GM12873 (cell line): ENCODE measurements around the gene TMX4.

Experiments
- CTCF ChIP-seq: IDR thresholded peaks from 2 replicates; pipeline ENCODE4 v1.5.1; 2012; ENCODE audit warnings: low read depth, mild to moderate bottlenecking, moderate library complexity, low read length, control low read depth; ENCODE audit not compliant: insufficient read depth; ENCODE audit errors: missing control alignments

Gene TMX4, protein sequence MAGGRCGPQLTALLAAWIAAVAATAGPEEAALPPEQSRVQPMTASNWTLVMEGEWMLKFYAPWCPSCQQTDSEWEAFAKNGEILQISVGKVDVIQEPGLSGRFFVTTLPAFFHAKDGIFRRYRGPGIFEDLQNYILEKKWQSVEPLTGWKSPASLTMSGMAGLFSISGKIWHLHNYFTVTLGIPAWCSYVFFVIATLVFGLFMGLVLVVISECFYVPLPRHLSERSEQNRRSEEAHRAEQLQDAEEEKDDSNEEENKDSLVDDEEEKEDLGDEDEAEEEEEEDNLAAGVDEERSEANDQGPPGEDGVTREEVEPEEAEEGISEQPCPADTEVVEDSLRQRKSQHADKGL

GRCh38 chr20:8019246-8019997 lies at the start of gene TMX4:
TSS of gene TMX4 (minus strand) at chr20:8019761. CDS start at chr20:8019613, 148 bp downstream.
- peak; percentile 54 for TF ChIP-seq CTCF

- TF ChIP-seq CTCF, result no peak
These were observed 47.5 kb upstream of the TMX4 start for GRCh38 chr20:8067082-8067481.

DNA sequence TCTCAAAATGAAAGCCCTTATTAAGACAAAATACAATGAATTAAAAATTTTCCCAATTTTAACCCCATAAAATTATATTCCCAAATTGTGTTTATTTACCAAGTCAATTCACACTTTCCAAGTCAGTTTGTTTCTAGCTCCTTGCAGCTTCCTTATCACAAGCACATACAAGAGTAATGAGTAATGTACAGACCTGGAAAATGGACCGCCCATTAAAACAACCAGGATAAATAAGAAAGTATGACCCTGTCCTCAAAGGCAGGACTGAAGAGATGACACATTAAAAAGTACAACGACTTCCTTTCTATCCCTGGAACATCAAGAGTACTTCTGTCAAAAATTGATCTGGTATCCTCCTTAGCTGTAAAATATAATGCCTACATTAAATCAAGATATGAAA lies 47.1 kb upstream of the TMX4 start:
- no peak for TF ChIP-seq CTCF

DNA sequence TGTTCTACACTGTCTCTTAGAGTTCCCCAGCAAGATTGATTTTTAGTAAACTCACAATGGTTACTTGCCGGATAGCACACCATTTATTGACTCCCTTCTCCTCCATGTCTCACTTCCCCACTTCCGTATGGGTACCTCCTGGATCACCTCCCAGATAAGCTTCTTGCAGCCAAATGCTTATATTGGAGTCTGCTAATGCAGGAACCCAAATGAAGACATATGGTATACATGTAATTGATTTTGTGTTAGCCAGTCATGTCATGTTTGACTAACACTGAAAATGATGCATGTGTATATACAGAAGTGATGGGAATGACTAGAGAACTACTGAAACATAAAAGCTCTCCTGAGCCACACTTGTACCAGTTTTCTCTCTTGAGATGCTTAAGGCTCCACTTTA lies 46.1 kb upstream of the TMX4 start:
- TF ChIP-seq CTCF, result no peak

- no peak for TF ChIP-seq CTCF
These were observed 43.2 kb upstream of the TMX4 start for GRCh38 chr20:8062756-8063155.

DNA sequence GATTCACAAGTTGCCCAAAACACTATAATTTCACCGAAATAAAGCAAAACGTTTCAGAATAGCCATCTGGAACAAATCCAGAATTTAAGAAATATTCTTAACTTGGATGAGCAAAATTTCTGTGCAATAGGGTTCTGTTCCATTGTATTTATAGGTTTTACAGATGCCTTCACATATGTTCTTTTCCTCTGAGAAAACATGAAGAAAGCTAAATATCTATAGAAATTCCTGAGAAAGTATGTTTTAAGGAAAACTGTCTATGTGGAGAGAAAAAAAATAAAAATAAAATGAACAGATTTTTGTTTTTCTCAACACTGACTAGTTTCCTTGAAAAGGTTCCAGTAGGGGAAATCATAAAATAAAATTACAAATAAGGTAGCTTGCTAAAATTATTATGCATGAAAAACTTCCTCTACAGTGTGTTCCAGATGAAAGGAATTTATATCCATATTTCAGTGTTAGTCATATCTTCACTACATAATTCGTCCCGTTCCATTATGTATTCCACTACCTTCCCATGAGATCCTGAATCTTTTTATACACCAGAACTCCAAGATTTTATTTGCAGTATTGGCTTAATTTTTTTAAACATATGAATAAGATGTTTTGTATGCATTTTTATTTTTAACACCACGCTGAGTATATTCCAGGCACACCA lies 42.4 kb upstream of the TMX4 start:
- no peak for TF ChIP-seq CTCF

DNA sequence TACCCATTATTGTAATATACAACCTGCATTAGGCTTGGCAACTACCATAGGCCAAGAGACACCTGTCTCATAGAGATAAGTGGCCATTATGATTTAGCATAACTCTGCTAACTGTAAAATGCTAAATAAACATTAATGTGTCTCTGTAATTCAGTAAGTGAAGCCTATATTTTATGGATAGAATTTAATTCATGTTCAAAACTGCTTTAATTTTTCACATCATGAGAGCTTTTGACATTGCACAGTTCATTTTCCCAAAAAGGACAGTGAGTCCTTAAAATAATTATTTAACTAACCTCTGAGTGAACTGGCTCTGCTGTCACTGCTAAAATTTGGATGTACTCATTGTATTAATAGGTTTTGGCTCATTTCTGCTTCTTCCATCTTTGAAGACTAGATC lies 41.4 kb upstream of the TMX4 start:
- TF ChIP-seq CTCF, result no peak
